Activated T-helper 2 cell treated with anti-CD3 and anti-CD28 coated beads, Interferon-gamma antibody, Interleukin-2, Interleukin-4, amounts not matched to agents 10 μg/mL and 5 μg/mL and 100 μg/mL, durations not matched to agents 14 hours and 24 hours and 36 hours (primary cell): Measurements from ENCODE around the gene CGB2. TPM values are rescaled to one million over a fixed set of nuclear protein-coding genes. Genes with fewer than 3 reads are reported as not detected.
"Not testable (repeated sequence)": the region's sequence is repeated elsewhere in the genome, so short reads cannot be mapped to it uniquely, and the experiment has no call there.

Source experiments
- DNase-seq: peaks from one replicate; pipeline ENCODE4 v3.0.0; 2021; ENCODE audit warnings: low spot score
- H3K27ac Mint-ChIP-seq: one replicate; pipeline ENCODE4 v1.8.0; 2021; ENCODE audit warnings: mixed read lengths
- H3K27me3 Mint-ChIP-seq: one replicate; pipeline ENCODE4 v1.8.0; 2021; ENCODE audit warnings: low read depth, mixed read lengths
- H3K36me3 Mint-ChIP-seq: one replicate; pipeline ENCODE4 v1.8.0; 2021; ENCODE audit warnings: low read depth, mixed read lengths
- H3K4me1 Mint-ChIP-seq: one replicate; pipeline ENCODE4 v1.8.0; 2021; ENCODE audit warnings: low read depth, mixed read lengths
- H3K4me3 Mint-ChIP-seq: one replicate; pipeline ENCODE4 v1.8.0; 2021; ENCODE audit warnings: low read depth, mild to moderate bottlenecking, moderate library complexity, mixed read lengths
- H3K9me3 Mint-ChIP-seq: one replicate; pipeline ENCODE4 v1.8.0; 2021; ENCODE audit warnings: mixed read lengths
- intact Hi-C: fragments of 100-400 bp; cut with micrococcal nuclease; formaldehyde crosslinking; loops from one replicate; pipeline ENCODE4 v1.15.1; 2023
- total RNA-seq: library from RNA; stranded (reverse); gene quantifications from 2 replicates; pipeline ENCODE4 v1.2.3, GENCODE V29; 2022

Gene CGB2
- total RNA-seq, 1 donor from 2014 or later = not detected

- Mint-ChIP-seq H3K36me3 (peaks cover 24% of the 10 kb centered on the region), H3K27ac (no peak overlapping the region), H3K27me3 (peaks cover 8% of the 10 kb centered on the region), H3K9me3 (no peaks in the 10 kb centered on the region), H3K4me1 (peaks cover 16% of the 10 kb centered on the region), H3K4me3 (no peak overlapping the region)
- intact Hi-C loops = no loop called here
- DNase-seq = no peak
Measured at GRCh38 chr19:49016067-49016839, 15.4 kb upstream of the CGB2 start.

- intact Hi-C loops = no loop called here
- Mint-ChIP-seq H3K36me3 (peaks cover 21% of the 10 kb centered on the region), H3K27ac (no peak within 1 kb of the TSS)
Measured at GRCh38 chr19:49017041-49017665, 14.5 kb upstream of the CGB2 start, which contains the start of gene LHB. LHB (minus strand) TSS chr19:49017091; CDS start chr19:49017081, 10 bp downstream.

GRCh38 chr19:49017666-49018351 is 13.9 kb upstream of the CGB2 start:
- peak overlapping the region; percentile 85 for H3K4me3 Mint-ChIP-seq
- H3K4me1 Mint-ChIP-seq = peaks cover 20% of the 10 kb centered on the region
- intact Hi-C loops = no loop called here
- peaks cover 21% of the 10 kb centered on the region for H3K36me3 Mint-ChIP-seq
- peaks cover 10% of the 10 kb centered on the region for H3K27me3 Mint-ChIP-seq
- H3K9me3 Mint-ChIP-seq = no peaks in the 10 kb centered on the region
- no peak overlapping the region for H3K27ac Mint-ChIP-seq
- DNase-seq = peak; percentile 48

More at GRCh38 chr19:49017041-49017665, 14.5 kb upstream of the CGB2 start, which contains the start of gene LHB:
- Mint-ChIP-seq H3K9me3 (no peaks in the 10 kb centered on the region), H3K4me3 (peak within 1 kb of the TSS; percentile 21), H3K27me3 (peaks cover 10% of the 10 kb centered on the region), H3K4me1 (peaks cover 20% of the 10 kb centered on the region)
- no peak for DNase-seq

- H3K4me1 Mint-ChIP-seq = peaks cover 20% of the 10 kb centered on the region
- H3K27ac Mint-ChIP-seq, DNase-seq, intact Hi-C loops, H3K9me3 Mint-ChIP-seq: not testable (repeated sequence)
- peaks cover 21% of the 10 kb centered on the region for H3K36me3 Mint-ChIP-seq
- H3K27me3 Mint-ChIP-seq = peaks cover 10% of the 10 kb centered on the region
- peak overlapping the region; percentile 85 for H3K4me3 Mint-ChIP-seq
Measured at GRCh38 chr19:49018388-49019241, 13.1 kb upstream of the CGB2 start.

GRCh38 chr19:49019242-49019932 is 12.3 kb upstream of the CGB2 start:
- Mint-ChIP-seq H3K36me3 (peaks cover 15% of the 10 kb centered on the region), H3K27me3 (peaks cover 10% of the 10 kb centered on the region), H3K4me3 (peak overlapping the region; percentile 85), H3K27ac (no peak overlapping the region), H3K4me1 (peaks cover 20% of the 10 kb centered on the region), H3K9me3 (no peaks in the 10 kb centered on the region)
- peak; percentile 50 for DNase-seq
- intact Hi-C loops = no loop called here

GRCh38 chr19:49020342-49020741 is 11.3 kb upstream of the CGB2 start:
- Mint-ChIP-seq H3K36me3 (peaks cover 9% of the 10 kb centered on the region), H3K4me1 (peaks cover 20% of the 10 kb centered on the region), H3K27me3 (peaks cover 10% of the 10 kb centered on the region), H3K4me3 (no peak overlapping the region), H3K27ac (no peak overlapping the region), H3K9me3 (no peaks in the 10 kb centered on the region)
- no peak for DNase-seq
- intact Hi-C loops = no loop called here

- intact Hi-C loops = no loop called here
- H3K27me3 Mint-ChIP-seq = peaks cover 10% of the 10 kb centered on the region
- no peak overlapping the region for H3K4me3 Mint-ChIP-seq
- no peak overlapping the region for H3K27ac Mint-ChIP-seq
- H3K36me3 Mint-ChIP-seq = peaks cover 3% of the 10 kb centered on the region
- no peak for DNase-seq
- peaks cover 20% of the 10 kb centered on the region for H3K4me1 Mint-ChIP-seq
- no peaks in the 10 kb centered on the region for H3K9me3 Mint-ChIP-seq
Measured at GRCh38 chr19:49020931-49021895, 10.5 kb upstream of the CGB2 start.

- no peak overlapping the region for H3K27ac Mint-ChIP-seq
- no peak overlapping the region for H3K4me3 Mint-ChIP-seq
- H3K9me3 Mint-ChIP-seq = no peaks in the 10 kb centered on the region
- H3K27me3 Mint-ChIP-seq = peaks cover 10% of the 10 kb centered on the region
- no peak for DNase-seq
- H3K36me3 Mint-ChIP-seq = no peaks in the 10 kb centered on the region
- intact Hi-C loops = no loop called here
- H3K4me1 Mint-ChIP-seq = peaks cover 20% of the 10 kb centered on the region
Measured at GRCh38 chr19:49022116-49022515, 9.6 kb upstream of the CGB2 start.

- DNase-seq, H3K36me3 Mint-ChIP-seq, H3K27me3 Mint-ChIP-seq, H3K27ac Mint-ChIP-seq, H3K9me3 Mint-ChIP-seq, H3K4me3 Mint-ChIP-seq, intact Hi-C loops: not testable (repeated sequence)
- H3K4me1 Mint-ChIP-seq = peaks cover 10% of the 10 kb centered on the region
Measured at GRCh38 chr19:49024233-49024632, 7.5 kb upstream of the CGB2 start, which contains the start of gene CGB3. CGB3 (minus strand) TSS chr19:49024333; CDS start chr19:49023971, 362 bp downstream.

- DNase-seq, intact Hi-C loops, H3K36me3 Mint-ChIP-seq, H3K27me3 Mint-ChIP-seq, H3K4me3 Mint-ChIP-seq, H3K4me1 Mint-ChIP-seq, H3K9me3 Mint-ChIP-seq, H3K27ac Mint-ChIP-seq: not testable (repeated sequence)
Measured at GRCh38 chr19:49025088-49025487, 6.6 kb upstream of the CGB2 start.

- DNase-seq, H3K4me3 Mint-ChIP-seq, intact Hi-C loops, H3K9me3 Mint-ChIP-seq, H3K4me1 Mint-ChIP-seq, H3K27me3 Mint-ChIP-seq, H3K36me3 Mint-ChIP-seq, H3K27ac Mint-ChIP-seq: not testable (repeated sequence)
Measured at GRCh38 chr19:49025599-49025998, 6.1 kb upstream of the CGB2 start.
